GM20000 (cell line): ENCODE measurements around the gene FOXO1.

Experiments
- DNase-seq: peaks from one replicate; pipeline ENCODE4 v3.0.0; 2012; ENCODE audit warnings: low spot score
- TF ChIP-seq, protein P1 (sequence below): IDR thresholded peaks from 2 replicates; pipeline ENCODE4 v1.5.1; 2012; ENCODE audit warnings: mild to moderate bottlenecking, control low read depth; ENCODE audit errors: extremely low read depth, missing control alignments

Gene FOXO1

DNA sequence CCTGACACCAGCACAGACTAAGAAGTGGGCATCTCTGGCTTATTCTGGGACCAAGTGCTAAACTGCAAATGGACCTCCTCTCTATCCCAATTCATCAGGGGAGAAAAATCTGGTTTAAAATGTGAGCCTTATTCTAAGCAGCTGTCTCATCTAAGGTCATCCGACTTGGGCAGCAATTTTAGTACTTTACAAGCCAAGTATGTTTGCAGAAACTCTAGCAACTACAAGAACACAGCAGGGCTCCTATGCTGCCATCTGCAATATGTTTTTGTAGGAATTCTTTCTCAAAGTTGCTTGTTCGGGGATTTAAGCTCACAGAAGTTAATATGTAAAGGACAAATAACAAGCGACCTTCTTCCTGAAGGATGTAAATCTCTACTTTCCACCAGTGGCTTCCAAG lies 113.1 kb downstream of the FOXO1 start:
- no peak for DNase-seq
- TF ChIP-seq, protein P1, sequence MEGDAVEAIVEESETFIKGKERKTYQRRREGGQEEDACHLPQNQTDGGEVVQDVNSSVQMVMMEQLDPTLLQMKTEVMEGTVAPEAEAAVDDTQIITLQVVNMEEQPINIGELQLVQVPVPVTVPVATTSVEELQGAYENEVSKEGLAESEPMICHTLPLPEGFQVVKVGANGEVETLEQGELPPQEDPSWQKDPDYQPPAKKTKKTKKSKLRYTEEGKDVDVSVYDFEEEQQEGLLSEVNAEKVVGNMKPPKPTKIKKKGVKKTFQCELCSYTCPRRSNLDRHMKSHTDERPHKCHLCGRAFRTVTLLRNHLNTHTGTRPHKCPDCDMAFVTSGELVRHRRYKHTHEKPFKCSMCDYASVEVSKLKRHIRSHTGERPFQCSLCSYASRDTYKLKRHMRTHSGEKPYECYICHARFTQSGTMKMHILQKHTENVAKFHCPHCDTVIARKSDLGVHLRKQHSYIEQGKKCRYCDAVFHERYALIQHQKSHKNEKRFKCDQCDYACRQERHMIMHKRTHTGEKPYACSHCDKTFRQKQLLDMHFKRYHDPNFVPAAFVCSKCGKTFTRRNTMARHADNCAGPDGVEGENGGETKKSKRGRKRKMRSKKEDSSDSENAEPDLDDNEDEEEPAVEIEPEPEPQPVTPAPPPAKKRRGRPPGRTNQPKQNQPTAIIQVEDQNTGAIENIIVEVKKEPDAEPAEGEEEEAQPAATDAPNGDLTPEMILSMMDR, result no peak

DNA sequence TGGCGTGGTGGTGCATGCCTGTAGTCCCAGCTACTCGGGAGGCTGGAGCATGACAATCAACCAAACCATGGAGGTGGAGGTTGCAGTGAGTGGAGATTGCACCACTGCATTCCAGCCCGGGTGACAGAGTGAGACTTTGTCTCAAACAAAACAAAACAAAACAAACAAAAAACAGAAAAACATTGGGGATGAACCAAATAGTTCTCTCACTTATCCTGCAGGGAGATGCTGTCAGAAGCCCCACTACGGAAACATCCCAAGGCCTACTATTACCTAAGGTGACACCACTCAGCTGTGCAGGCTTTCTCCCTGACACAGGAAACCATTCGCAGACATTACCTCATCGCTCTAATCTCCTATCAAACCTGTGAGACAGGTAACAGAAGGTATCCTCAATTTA lies 113.5 kb downstream of the FOXO1 start:
- TF ChIP-seq, protein P1, result no peak
- no peak for DNase-seq

DNA sequence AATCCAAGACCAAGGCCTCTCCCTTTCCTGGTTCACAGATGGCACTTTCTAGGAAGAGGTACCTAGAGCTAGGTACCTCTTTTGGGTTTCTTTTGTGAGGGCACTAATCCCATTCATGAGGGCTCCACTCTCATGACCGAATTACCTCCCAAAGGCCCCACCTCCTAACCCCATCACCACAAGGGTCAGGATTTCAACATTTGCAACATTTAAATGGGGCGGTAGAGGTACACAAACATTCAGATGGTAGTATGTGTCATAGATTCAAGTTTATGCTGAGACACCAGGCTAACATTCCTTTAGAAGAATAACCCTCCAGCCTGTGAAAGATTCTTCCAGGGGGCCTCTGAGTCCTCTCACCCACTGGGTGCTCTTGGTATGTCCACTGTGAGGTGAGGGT lies 116.3 kb downstream of the FOXO1 start:
- TF ChIP-seq, protein P1, result no peak
- DNase-seq, result no peak

DNA sequence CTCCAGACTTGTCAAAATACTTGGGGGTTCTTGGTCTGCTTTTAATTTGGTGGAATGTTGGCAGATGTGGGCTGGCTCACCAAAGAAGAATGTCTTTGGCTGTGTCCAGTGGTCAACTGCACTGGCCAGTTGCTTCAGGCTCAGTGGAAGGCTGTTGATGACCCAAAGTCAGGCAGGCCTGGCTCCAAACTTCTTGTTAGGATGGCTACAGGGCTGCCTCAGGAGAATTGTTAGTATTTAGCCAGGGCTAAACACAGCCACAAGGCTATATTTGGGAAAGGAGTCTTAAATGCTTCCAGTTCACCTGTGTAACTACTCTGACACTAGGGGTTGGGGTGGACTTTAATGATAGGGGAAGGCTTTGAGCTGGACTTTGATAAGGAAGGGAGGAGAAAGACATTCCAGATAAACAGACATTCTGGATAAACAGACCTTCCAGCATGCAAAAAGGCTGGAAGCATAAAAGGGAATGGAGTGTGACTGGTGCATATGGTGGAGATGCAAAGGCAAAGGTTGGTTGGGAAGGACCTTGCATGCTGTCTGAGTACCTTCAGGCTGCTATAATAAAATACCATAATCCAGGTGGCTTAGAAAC lies 116.8 kb downstream of the FOXO1 start:
- no peak for DNase-seq
- TF ChIP-seq, protein P1, result no peak

DNA sequence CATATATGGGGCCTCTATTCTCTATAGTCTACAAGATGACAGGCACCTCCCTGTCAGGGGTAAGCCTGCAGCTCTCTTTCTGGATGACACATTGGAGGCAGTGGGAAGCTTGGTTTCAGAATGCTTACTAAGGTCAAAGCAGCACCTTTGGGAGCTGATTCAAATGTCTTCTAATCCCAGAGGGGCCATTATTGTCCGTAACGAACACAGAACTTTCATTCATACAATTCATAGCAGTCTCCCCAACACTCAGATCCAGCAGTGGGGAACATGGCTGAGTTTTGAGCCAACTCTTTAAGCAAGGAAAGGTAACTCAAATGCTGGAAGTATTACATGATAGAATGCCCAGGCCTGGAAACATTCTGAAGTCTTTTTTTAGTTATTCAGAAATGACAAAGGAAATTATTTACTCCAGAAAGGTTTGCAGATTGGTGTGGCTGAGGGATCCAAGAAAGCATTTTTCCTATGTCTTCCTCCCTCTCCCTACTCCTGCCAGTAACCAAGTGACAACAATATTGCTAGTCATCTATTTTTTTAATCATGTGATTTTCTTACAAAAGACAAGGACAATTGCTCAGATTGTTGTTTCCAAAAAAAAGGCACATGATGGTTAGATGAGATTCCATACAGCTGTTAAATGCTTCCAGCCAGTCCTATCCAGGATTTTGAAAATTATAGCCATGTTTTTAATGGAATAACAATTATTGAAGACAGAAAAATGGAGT lies 118.7 kb downstream of the FOXO1 start:
- TF ChIP-seq, protein P1, result no peak
- no peak for DNase-seq

DNA sequence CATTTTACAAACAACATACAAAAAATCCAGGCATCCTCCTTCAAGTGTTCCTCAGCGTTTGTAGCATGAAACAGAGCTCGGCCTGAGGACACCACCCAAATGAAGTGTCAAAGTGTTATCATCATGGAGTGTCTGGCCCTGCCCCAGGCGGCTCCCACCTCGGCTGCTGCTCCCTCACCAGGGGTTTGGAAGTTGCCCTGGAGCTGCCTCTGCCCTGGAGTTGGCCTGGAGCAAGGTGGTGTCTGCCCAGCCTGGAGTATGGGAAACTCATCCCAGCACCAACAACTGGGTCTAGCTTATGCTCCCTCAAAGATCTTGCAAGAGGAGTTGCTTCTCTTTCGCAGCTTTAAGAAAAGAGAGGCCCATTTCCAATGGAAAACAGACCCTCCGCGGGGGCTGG lies 120.4 kb downstream of the FOXO1 start:
- DNase-seq, result no peak
- TF ChIP-seq, protein P1, result no peak

DNA sequence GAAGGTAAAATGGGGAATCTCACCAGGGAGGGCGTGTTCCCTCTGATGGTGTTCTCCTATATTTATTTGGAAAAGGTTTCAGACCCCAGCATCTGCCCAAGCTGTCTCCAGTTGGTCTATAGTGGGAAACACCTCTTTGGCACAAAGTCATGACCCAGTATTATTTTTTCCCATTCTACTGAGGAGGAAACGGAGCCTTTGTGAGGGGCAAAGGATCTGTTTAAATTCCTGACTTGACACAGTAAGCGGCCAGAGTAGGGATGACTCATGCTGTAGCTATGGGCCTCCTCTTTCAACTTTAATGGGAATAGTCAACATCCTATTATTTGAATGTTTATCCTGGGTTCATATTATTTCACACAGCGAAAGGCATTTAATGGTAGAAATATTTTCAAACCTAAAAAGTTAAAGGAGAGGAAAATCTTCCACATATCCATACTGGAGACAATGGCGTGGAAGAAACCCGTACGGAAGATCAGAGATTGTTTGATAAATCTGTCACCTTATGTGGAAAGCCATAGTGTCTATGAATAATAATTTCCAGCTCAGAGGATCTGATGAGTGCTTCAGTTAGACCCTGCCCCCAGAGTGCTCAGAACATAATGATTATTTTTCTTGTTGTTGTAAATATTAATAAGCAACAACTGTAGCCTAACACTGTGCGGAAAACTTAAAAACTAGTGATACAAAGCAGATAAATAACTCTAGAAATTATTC lies 126.0 kb downstream of the FOXO1 start:
- TF ChIP-seq, protein P1, result no peak
- no peak for DNase-seq
